Stimulated activated naive CD8-positive, alpha-beta T cell treated with anti-CD3 and anti-CD28 coated beads, Interleukin-15, Interleukin-2, amounts not matched to agents 100 ng/mL and 50 ng/mL, for 24 hours (primary cell): ENCODE results near the gene CTPS2.
"Not testable (repeated sequence)": the region's sequence is repeated elsewhere in the genome, so short reads cannot be mapped to it uniquely, and the experiment has no call there.

Source experiments
- H3K27ac Mint-ChIP-seq: one replicate; pipeline ENCODE4 v1.8.0; 2021; ENCODE audit warnings: mild to moderate bottlenecking, mixed read lengths
- H3K27me3 Mint-ChIP-seq: one replicate; pipeline ENCODE4 v1.8.0; 2021; ENCODE audit warnings: mixed read lengths
- H3K36me3 Mint-ChIP-seq: one replicate; pipeline ENCODE4 v1.8.0; 2021; ENCODE audit warnings: low read depth, mixed read lengths
- H3K4me1 Mint-ChIP-seq: one replicate; pipeline ENCODE4 v1.8.0; 2021; ENCODE audit warnings: low read depth, mixed read lengths
- H3K4me3 Mint-ChIP-seq: one replicate; pipeline ENCODE4 v1.8.0; 2021; ENCODE audit warnings: mild to moderate bottlenecking, mixed read lengths
- H3K9me3 Mint-ChIP-seq: one replicate; pipeline ENCODE4 v1.8.0; 2021; ENCODE audit warnings: mixed read lengths

Gene CTPS2

DNA sequence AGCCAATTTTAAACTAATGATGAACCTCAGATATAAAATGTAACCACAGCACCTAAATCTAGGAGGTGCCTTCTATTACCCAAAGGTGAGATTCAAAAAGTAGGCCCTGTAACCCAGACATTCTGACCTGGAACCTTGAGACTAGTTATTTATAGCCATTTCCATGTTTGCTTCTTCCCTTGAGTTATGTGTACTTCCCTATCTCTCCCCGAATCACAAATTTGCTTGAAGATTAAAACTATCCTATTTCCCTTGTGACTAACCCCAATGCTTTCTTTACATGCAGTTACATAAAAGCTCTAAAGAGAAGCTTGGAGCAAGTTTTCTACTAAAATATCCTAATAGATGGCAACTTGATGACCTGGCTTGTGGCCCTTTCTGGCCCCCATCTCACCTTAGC, 95.1 kb downstream of the CTPS2 start:
- no peak overlapping the region for H3K27ac Mint-ChIP-seq
- no peak overlapping the region for H3K4me3 Mint-ChIP-seq
- no peaks in the 10 kb centered on the region for H3K4me1 Mint-ChIP-seq
- no peaks in the 10 kb centered on the region for H3K27me3 Mint-ChIP-seq
- peaks cover 14% of the 10 kb centered on the region for H3K36me3 Mint-ChIP-seq
- peaks cover 4% of the 10 kb centered on the region for H3K9me3 Mint-ChIP-seq

DNA sequence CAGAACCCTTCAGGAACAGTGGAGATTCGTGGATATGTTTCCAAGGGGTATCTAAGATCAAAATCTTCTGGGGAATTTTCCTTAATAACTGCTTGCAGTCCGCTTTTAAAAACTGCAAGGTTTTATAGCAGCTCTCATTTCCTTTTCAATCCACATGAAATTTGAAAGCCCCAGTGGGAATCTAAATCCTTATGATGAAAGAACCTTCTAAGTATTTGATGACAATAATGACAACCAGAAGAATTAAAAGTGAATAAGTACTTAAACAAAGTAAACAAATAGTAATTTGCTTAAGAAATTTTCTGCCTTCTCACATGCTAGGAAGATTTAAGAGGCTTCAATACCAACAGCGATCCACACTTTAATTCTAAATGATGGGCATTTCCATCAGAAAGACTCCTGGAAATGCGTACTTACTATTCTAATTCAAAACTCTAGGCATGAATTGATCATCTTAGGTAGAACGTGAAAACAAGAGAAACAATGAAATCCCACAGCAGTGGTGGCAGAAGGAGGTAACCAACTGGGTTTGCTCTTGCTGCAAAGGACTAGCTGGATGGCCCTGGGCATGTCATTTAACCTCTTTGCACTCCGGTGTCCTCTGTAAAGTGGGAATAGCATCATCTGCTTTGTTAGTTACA, 100.1 kb downstream of the CTPS2 start:
- Mint-ChIP-seq H3K4me1 (no peaks in the 10 kb centered on the region), H3K36me3 (peaks cover 6% of the 10 kb centered on the region), H3K9me3 (no peaks in the 10 kb centered on the region), H3K4me3 (no peak overlapping the region), H3K27me3 (no peaks in the 10 kb centered on the region), H3K27ac (no peak overlapping the region)

DNA sequence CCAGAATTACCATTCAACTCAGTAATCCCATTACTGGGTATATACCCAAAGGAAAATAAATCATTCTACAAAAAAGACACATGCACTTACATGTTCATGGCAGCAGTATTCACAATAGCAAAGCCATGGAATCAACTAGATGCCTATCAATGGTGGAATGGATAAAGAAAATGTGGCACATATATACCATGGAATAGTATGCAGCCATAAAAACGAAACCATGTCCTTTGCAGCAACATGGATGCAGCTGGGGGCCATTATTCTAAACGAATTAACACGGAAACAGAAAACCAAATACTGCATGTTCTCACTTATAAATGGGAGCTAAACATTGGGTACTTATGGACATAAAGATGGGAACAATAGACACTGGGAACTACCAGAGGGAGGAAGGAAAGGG, 101.8 kb downstream of the CTPS2 start:
- H3K9me3 Mint-ChIP-seq, H3K27me3 Mint-ChIP-seq, H3K4me1 Mint-ChIP-seq, H3K36me3 Mint-ChIP-seq, H3K4me3 Mint-ChIP-seq, H3K27ac Mint-ChIP-seq: not testable (repeated sequence)

DNA sequence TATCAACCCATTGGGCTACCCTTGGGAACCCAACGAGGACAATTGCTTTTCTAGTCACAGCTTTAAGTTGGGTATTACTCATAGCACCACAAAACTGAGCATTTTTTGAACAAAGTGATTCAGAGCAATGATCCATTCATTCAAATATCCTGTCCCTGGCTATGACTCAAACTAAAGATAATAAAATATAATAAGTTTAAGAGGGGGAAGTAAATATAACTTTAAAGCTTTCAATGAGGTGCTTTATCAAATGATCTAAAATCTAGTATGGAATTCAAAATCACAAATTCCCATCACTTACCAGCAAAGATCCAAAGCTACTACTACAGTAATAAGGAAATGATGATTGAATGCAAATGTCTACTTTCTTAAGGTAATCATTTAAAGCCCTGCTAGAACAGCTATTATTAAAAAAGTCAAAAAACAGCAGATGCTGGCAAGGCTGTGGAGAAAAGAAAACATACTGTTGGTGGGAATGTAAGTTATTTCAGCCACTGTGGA, 102.3 kb downstream of the CTPS2 start:
- no peaks in the 10 kb centered on the region for H3K9me3 Mint-ChIP-seq
- H3K4me3 Mint-ChIP-seq = no peak overlapping the region
- no peaks in the 10 kb centered on the region for H3K4me1 Mint-ChIP-seq
- no peaks in the 10 kb centered on the region for H3K27me3 Mint-ChIP-seq
- peaks cover 6% of the 10 kb centered on the region for H3K36me3 Mint-ChIP-seq
- H3K27ac Mint-ChIP-seq = no peak overlapping the region

DNA sequence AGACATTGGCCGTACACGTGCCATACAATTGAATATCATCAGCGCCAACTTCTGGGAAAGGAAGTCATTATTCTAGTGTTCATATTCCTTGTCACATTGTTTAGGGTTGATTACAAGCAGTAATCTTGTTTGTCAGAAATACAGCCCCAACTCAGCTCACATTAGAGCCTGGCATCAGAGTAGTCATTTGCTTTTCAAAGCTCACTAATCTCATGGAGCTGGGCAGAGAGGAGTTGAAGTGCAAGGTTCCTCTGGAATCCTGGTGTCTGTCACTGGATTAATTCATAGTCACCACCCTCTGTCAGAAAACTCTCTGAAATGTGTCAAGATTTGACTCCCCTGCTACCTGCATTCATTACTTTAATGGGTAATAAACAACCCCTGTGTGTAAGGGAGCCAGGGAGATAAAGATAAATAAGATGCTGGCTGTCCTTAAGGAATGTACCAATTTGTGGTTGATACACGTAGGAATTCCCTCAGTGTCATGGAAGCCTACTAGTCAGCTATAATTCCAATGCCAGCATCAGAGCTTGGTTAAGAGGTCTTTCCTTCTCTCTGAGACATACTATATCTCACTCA, 106.2 kb downstream of the CTPS2 start:
- Mint-ChIP-seq H3K4me3 (no peak overlapping the region), H3K36me3 (peaks cover 2% of the 10 kb centered on the region), H3K27ac (no peak overlapping the region), H3K4me1 (peaks cover 10% of the 10 kb centered on the region), H3K27me3 (no peaks in the 10 kb centered on the region), H3K9me3 (no peaks in the 10 kb centered on the region)

DNA sequence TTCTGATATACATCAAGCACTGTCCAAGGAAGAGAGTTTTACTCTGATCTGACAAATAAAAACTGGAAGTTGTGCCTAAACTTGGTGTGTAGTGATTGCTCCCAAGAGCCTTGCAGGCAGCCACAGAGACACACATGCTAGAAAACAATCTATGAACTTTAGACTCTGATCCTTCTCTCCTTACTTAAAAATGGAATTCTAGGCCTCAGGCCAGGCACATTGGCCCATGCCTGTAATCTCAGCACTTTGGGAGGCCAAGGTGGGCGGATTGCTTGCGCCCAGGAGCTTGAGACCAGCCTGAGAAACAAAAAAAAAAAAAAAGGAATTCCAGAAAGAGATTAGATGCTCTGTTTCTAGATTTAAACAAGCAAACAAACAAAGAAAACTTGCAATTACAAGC, 108.1 kb downstream of the CTPS2 start:
- Mint-ChIP-seq H3K4me3 (no peak overlapping the region), H3K27me3 (no peaks in the 10 kb centered on the region), H3K36me3 (peaks cover 4% of the 10 kb centered on the region), H3K9me3 (no peaks in the 10 kb centered on the region), H3K27ac (peak overlapping the region; percentile 74), H3K4me1 (peaks cover 10% of the 10 kb centered on the region)

DNA sequence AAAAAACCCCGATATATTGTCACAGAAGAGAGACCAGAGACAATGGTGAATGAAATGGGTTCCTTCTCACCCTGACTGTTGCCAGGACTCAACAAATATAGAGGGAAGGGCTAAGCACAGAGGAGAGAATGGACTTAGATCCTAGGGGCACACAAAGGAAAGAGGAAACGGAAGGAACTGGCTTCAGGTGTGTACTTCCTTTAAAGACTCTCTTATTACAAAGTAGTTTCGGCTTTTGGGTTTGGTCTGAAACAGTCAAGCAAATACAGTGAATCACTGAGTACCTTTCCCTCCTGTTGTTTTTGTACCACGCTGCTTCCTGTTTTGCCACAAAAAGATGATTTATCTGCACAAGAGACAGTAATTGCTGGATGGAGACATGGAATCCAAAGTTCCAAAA, 108.6 kb downstream of the CTPS2 start:
- Mint-ChIP-seq H3K4me1 (peaks cover 10% of the 10 kb centered on the region), H3K27me3 (no peaks in the 10 kb centered on the region), H3K36me3 (peaks cover 4% of the 10 kb centered on the region), H3K4me3 (no peak overlapping the region), H3K9me3 (no peaks in the 10 kb centered on the region), H3K27ac (peak overlapping the region; percentile 74)

DNA sequence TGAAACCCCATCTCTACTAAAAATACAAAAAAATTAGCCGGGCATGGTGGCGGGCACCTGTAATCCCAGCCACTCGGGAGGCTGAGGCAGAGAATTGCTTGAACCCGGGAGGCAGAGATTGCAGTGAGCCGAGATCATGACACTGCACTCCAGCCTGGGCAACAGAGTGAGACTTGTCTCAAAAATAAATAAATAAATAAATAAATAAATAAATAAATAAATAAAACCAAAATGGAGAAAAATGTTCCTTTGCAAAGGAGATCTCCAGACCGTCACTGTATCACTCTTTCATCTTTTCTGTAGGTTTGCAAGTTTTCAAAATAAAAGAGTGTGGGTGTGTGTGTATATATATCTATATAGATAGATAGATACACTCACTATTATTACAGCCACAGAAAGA, 109.2 kb downstream of the CTPS2 start:
- H3K36me3 Mint-ChIP-seq, H3K27ac Mint-ChIP-seq, H3K27me3 Mint-ChIP-seq, H3K9me3 Mint-ChIP-seq, H3K4me3 Mint-ChIP-seq: not testable (repeated sequence)
- peaks cover 10% of the 10 kb centered on the region for H3K4me1 Mint-ChIP-seq

DNA sequence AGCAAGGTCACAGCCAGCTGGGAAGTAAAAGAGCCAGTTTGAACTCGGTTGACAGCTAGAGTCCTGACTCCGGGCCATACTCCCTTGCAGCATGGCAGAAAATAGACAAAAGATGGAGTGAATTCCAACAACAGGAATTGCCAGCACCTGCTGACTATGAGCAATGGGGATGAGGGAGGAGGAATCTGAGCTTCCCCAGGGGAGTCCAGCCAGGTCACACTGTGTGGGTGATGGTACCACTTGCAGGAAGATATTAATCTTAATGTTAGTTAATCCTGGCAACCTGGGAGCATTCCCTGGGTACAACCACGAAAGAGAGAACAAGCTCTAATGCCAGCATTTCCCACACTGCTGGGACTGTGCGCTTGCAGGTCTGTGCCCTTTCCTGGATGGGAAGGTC, 110.6 kb downstream of the CTPS2 start:
- no peaks in the 10 kb centered on the region for H3K27me3 Mint-ChIP-seq
- peaks cover 10% of the 10 kb centered on the region for H3K4me1 Mint-ChIP-seq
- no peaks in the 10 kb centered on the region for H3K9me3 Mint-ChIP-seq
- H3K27ac Mint-ChIP-seq = no peak overlapping the region
- H3K36me3 Mint-ChIP-seq = peaks cover 4% of the 10 kb centered on the region
- H3K4me3 Mint-ChIP-seq = no peak overlapping the region

DNA sequence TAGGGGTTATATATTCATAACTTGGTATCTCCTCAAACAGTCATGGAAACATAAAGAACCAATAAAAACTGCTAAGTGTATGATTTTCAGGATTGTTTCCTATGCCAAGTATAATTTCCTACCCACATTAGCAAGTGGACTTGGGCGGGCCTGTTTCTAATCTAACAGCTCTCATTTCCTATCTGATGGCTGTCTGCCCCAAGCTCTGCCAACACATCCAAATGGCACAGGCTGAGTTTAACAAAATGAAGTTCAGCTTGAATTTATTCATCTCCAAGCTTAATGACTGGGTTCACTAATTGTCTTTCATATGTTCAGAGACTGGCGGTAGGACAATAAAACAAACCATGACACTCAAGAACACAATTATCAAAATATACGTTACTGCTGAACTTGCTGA, 118.0 kb downstream of the CTPS2 start:
- Mint-ChIP-seq H3K9me3 (peaks cover 5% of the 10 kb centered on the region), H3K36me3 (peaks cover 8% of the 10 kb centered on the region), H3K27me3 (no peaks in the 10 kb centered on the region), H3K27ac (no peak overlapping the region), H3K4me3 (no peak overlapping the region), H3K4me1 (peaks cover 9% of the 10 kb centered on the region)

DNA sequence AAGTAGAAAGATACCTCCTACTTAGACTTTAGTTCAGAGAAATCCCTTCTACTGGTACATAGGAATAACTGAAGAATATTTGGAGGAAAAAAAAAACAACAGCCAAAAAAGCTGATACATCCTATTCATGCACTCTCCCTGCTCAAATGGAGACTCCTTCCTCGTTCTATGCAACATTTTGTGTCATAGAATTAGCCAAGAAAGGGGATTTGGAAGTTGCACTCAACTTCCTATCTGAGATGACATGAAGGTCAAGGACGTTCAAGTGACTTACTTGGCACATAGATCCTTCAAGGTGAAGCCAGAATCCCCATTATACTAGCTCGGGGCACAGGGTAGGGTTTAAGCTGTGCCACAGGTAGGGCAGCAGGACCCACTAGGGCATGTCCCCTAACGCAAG, 118.7 kb downstream of the CTPS2 start:
- peaks cover 8% of the 10 kb centered on the region for H3K36me3 Mint-ChIP-seq
- no peak overlapping the region for H3K27ac Mint-ChIP-seq

DNA sequence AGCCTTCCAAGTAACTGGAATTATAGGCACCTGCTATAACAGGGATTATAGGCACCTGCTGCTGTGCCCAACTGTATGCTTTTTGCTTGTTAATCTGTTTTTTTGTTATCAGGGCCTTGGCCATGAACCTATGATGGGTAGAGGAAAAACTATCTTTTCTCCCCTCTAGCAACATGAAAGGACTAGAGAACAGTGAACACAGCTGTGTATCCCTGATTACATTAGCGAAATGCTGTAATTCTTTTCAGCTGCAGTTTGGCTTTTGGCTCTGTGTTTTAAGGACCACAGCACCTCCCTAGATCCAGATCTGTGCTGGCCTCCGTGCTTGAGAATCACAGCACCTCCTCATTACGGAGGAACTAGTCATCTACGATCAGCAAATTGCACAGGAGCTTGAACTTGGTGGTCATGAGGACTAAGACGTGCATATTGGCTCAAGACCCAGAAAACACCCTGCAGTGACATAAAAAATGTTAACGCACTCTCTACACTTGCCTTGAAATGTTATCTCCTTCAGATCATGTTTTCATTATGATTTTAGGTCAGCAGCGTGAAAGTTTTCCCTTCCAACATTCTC, 120.2 kb downstream of the CTPS2 start:
- H3K4me3 Mint-ChIP-seq = no peak overlapping the region
- H3K4me1 Mint-ChIP-seq = peaks cover 18% of the 10 kb centered on the region
- peaks cover 8% of the 10 kb centered on the region for H3K36me3 Mint-ChIP-seq
- H3K9me3 Mint-ChIP-seq = peaks cover 5% of the 10 kb centered on the region
- H3K27ac Mint-ChIP-seq = no peak overlapping the region
- no peaks in the 10 kb centered on the region for H3K27me3 Mint-ChIP-seq

More for the DNA sequence above, 118.7 kb downstream of the CTPS2 start:
- H3K27me3 Mint-ChIP-seq = no peaks in the 10 kb centered on the region
- peaks cover 13% of the 10 kb centered on the region for H3K4me1 Mint-ChIP-seq
- peaks cover 5% of the 10 kb centered on the region for H3K9me3 Mint-ChIP-seq
- no peak overlapping the region for H3K4me3 Mint-ChIP-seq

DNA sequence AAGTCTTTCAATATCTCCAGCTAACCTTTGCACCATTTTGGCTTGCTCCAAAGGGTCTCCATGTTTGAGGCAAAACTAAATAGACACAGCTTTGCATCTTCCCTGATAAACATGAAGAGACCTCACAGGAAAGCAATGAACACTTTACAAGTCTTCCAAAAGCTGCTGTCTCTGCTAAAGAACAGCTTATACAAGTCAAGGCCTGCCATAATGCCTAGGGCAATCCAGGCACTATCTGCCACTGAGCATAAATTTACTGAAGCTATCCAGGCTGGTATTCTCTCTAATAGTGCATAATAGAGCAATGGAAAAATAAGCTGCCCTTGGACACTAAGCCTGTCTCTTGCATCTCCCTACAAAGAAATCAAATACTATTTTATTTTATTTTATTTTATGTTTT, 122.6 kb downstream of the CTPS2 start:
- no peaks in the 10 kb centered on the region for H3K27me3 Mint-ChIP-seq
- H3K4me1 Mint-ChIP-seq = peaks cover 18% of the 10 kb centered on the region
- no peak overlapping the region for H3K27ac Mint-ChIP-seq
- no peak overlapping the region for H3K4me3 Mint-ChIP-seq
- H3K36me3 Mint-ChIP-seq = peaks cover 13% of the 10 kb centered on the region
- H3K9me3 Mint-ChIP-seq = peaks cover 5% of the 10 kb centered on the region

DNA sequence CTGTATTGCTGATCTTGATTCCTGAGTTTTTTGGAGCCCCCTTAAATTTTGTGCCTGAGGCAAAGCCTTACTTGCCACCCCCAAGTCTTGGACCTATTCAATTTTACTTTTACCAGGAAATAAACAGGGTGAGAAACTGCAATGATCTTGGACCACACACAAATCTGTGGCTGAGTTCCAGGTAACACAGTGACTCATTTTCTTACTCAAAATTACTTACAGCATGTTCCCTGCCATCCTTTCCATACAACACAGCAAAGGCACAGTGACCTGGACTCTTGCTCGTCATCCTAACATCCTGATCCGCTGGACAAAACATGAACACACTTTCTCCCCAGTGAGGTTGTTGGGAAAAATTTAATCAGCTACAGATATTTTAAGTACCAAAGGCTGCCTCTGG, 123.3 kb downstream of the CTPS2 start:
- H3K9me3 Mint-ChIP-seq = peaks cover 5% of the 10 kb centered on the region
- no peak overlapping the region for H3K27ac Mint-ChIP-seq
- no peaks in the 10 kb centered on the region for H3K27me3 Mint-ChIP-seq
- H3K36me3 Mint-ChIP-seq = peaks cover 13% of the 10 kb centered on the region
- H3K4me3 Mint-ChIP-seq = no peak overlapping the region
- peaks cover 17% of the 10 kb centered on the region for H3K4me1 Mint-ChIP-seq

DNA sequence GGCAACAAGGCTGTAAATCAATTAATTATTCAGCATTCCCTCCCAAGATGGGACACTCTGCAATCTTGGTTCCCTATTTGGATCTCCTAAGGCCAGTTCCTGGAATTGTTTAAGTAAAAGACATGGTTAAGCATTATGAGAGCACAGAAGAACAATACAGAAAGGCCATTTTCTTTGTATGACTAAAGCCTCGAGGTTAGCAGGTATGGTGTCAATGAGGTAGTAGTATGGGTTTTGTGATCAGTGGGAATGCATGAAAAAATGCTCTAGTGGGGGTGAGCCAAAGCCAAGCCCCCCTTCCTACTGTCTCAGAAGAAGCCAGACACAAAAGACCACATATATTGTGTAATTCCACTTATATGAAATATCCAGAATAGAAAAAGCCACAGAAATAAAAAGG, 124.2 kb downstream of the CTPS2 start:
- peaks cover 13% of the 10 kb centered on the region for H3K36me3 Mint-ChIP-seq
- H3K27me3 Mint-ChIP-seq = no peaks in the 10 kb centered on the region
- H3K9me3 Mint-ChIP-seq = peaks cover 5% of the 10 kb centered on the region
- no peak overlapping the region for H3K27ac Mint-ChIP-seq
- no peak overlapping the region for H3K4me3 Mint-ChIP-seq
- peaks cover 10% of the 10 kb centered on the region for H3K4me1 Mint-ChIP-seq

DNA sequence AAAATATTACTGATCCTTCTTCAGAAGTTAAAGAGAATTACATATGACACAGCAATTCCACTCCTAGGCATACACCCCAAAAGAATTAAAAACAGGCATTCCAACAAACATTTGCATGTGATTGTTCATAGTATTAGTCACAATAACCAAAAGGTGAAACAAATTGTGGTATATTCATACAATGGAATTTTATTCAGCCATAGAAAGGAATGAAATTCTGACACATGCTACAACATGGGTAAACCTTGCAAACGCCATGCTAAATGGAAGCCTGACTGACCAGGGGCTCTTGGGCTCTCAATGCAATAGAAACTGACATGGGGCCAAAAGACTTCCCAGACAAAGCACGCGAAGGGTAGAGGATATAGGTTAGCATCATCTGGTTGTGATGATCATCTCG, 124.6 kb downstream of the CTPS2 start:
- no peak overlapping the region for H3K4me3 Mint-ChIP-seq
- H3K27me3 Mint-ChIP-seq = no peaks in the 10 kb centered on the region
- H3K9me3 Mint-ChIP-seq = peaks cover 5% of the 10 kb centered on the region
- H3K4me1 Mint-ChIP-seq = peaks cover 10% of the 10 kb centered on the region
- peaks cover 13% of the 10 kb centered on the region for H3K36me3 Mint-ChIP-seq
- H3K27ac Mint-ChIP-seq = no peak overlapping the region
